Right atrium auricular region (tissue), 2 donors: ENCODE data around the gene IMPA2. TPM values are rescaled to one million over a fixed set of nuclear protein-coding genes. Genes with fewer than 3 reads are reported as not detected.

Source experiments
- DNase-seq: peaks from one replicate; pipeline ENCODE4 v3.0.0-alpha.2; 2019; ENCODE audit warnings: low spot score
- H3K27ac ChIP-seq, 2 donors: fragments of 200-600 bp; sonication (generic); 1 replicate in 1 of 2; 2 replicates in 1 of 2; pipeline ENCODE4 v1.5.1; 2016 to 2019
- H3K27me3 ChIP-seq, 2 donors: fragments of 200-600 bp; sonication (generic); one replicate each; pipeline versions ENCODE4 v1.5.1 to v1.6.0; 2017 to 2019
- H3K36me3 ChIP-seq: fragments of 200-600 bp; sonication (generic); one replicate; pipeline ENCODE4 v1.5.1; 2016
- H3K4me1 ChIP-seq, 2 donors: fragments of 200-600 bp; sonication (generic); one replicate each; pipeline versions ENCODE4 v1.5.1 to v1.6.0; 2017 to 2019
- H3K4me3 ChIP-seq, 2 donors: fragments of 200-600 bp; sonication (generic); 1 replicate in 1 of 2; 2 replicates in 1 of 2; pipeline ENCODE4 v1.5.1; 2017 to 2019; ENCODE audit warnings: mild to moderate bottlenecking in 1 of 2, moderate library complexity in 1 of 2
- H3K9me3 ChIP-seq, 2 donors: fragments of 200-600 bp; sonication (generic); one replicate each; pipeline ENCODE4 v1.5.1; 2019
- CTCF ChIP-seq, 2 donors: fragments of 200-600 bp; sonication (generic); IDR thresholded peaks; one replicate each; pipeline ENCODE4 v1.5.1; 2019; ENCODE audit warnings: antibody characterized with exemption in 2 of 2
- total RNA-seq, 2 donors: library from RNA; depleted of rRNA; stranded (reverse); fragments of >200 nt; gene quantifications; one replicate each; pipeline ENCODE4 v1.1.0, GENCODE V29; 2016

The IMPA2 gene
- 10 to 100 TPM; 20.2 to 22.9 TPM for total RNA-seq

- peaks cover 0 to 36% of the 10 kb centered on the region in 2 donors for H3K4me1 ChIP-seq
- no peaks in the 10 kb centered on the region for H3K36me3 ChIP-seq
- no peak for DNase-seq
- peak within 1 kb of the TSS; percentile 81 to 97 for H3K4me3 ChIP-seq
- no peak for TF ChIP-seq CTCF (IDR thresholded peaks at IDR 0.05)
- H3K27me3 ChIP-seq, result no peaks in the 10 kb centered on the region
- H3K27ac ChIP-seq, result peak within 1 kb of the TSS; percentile 92 to 95
- H3K9me3 ChIP-seq, result no peaks in the 10 kb centered on the region
Measured at GRCh38 chr18:11981192-11981542, at the start of gene IMPA2. Gene IMPA2, plus strand, starts transcription at chr18:11981507. Its CDS starts 163 bp downstream, at chr18:11981670.

GRCh38 chr18:11932393-11932792 lies 48.9 kb upstream of the IMPA2 start:
- Histone ChIP-seq H3K9me3 (no peaks in the 10 kb centered on the region), H3K27me3 (no peaks in the 10 kb centered on the region), H3K4me1 (no peaks in the 10 kb centered on the region), H3K4me3 (no peak overlapping the region), H3K27ac (no peak overlapping the region), H3K36me3 (no peaks in the 10 kb centered on the region)
- TF ChIP-seq CTCF (IDR thresholded peaks at IDR 0.05), result no peak
- no peak for DNase-seq

GRCh38 chr18:11937874-11938478 lies 43.3 kb upstream of the IMPA2 start:
- Histone ChIP-seq H3K9me3 (no peaks in the 10 kb centered on the region), H3K27me3 (no peaks in the 10 kb centered on the region), H3K36me3 (no peaks in the 10 kb centered on the region), H3K4me3 (no peak overlapping the region), H3K27ac (no peak overlapping the region), H3K4me1 (no peaks in the 10 kb centered on the region)
- TF ChIP-seq CTCF (IDR thresholded peaks at IDR 0.05), result peak; percentile 77 to 88
- peak; percentile 88 for DNase-seq

- peaks cover 0 to under 1% of the 10 kb centered on the region in 2 donors for H3K4me1 ChIP-seq
- no peaks in the 10 kb centered on the region for H3K27me3 ChIP-seq
- no peaks in the 10 kb centered on the region for H3K36me3 ChIP-seq
- no peaks in the 10 kb centered on the region for H3K9me3 ChIP-seq
- TF ChIP-seq CTCF (IDR thresholded peaks at IDR 0.05), result no peak
- no peak overlapping the region for H3K4me3 ChIP-seq
- no peak overlapping the region for H3K27ac ChIP-seq
- no peak for DNase-seq
Measured at GRCh38 chr18:11940956-11941355, 40.4 kb upstream of the IMPA2 start.

- H3K27me3 ChIP-seq, result no peaks in the 10 kb centered on the region
- peaks cover 0 to 22% of the 10 kb centered on the region in 2 donors for H3K4me1 ChIP-seq
- no peaks in the 10 kb centered on the region for H3K36me3 ChIP-seq
- TF ChIP-seq CTCF (IDR thresholded peaks at IDR 0.05), result no peak
- H3K27ac ChIP-seq, result no peak overlapping the region
- H3K4me3 ChIP-seq, result no peak overlapping the region
- H3K9me3 ChIP-seq, result no peaks in the 10 kb centered on the region
- no peak for DNase-seq
Measured at GRCh38 chr18:11943551-11943950, 37.8 kb upstream of the IMPA2 start.

- no peak for DNase-seq
- Histone ChIP-seq H3K4me3 (no peak overlapping the region), H3K27ac (no peak overlapping the region), H3K9me3 (no peaks in the 10 kb centered on the region), H3K4me1 (peaks cover 0 to 22% of the 10 kb centered on the region in 2 donors), H3K36me3 (no peaks in the 10 kb centered on the region), H3K27me3 (no peaks in the 10 kb centered on the region)
- no peak for TF ChIP-seq CTCF (IDR thresholded peaks at IDR 0.05)
Measured at GRCh38 chr18:11944252-11944651, 37.1 kb upstream of the IMPA2 start.
